ENCODE results near the gene TTC9C.
"Not testable (repeated sequence)": the region's sequence is repeated elsewhere in the genome, so short reads cannot be mapped to it uniquely, and the experiment has no call there.

TTC9C gene

GRCh38 chr11:62752177-62752785, 24.0 kb downstream of the TTC9C start:
- no peak for DNase-seq (ENCODE audit: low read depth)

GRCh38 chr11:62752994-62753735, 24.9 kb downstream of the TTC9C start:
- DNase-seq (ENCODE audit: low read depth): no peak

- DNase-seq (ENCODE audit: low read depth): peak; percentile 91
Observed at GRCh38 chr11:62753736-62754603, 25.7 kb downstream of the TTC9C start, which contains the start of gene ZBTB3. TSS of gene ZBTB3 (minus strand) at chr11:62754160. CDS start at chr11:62753664, 496 bp downstream.

DNA sequence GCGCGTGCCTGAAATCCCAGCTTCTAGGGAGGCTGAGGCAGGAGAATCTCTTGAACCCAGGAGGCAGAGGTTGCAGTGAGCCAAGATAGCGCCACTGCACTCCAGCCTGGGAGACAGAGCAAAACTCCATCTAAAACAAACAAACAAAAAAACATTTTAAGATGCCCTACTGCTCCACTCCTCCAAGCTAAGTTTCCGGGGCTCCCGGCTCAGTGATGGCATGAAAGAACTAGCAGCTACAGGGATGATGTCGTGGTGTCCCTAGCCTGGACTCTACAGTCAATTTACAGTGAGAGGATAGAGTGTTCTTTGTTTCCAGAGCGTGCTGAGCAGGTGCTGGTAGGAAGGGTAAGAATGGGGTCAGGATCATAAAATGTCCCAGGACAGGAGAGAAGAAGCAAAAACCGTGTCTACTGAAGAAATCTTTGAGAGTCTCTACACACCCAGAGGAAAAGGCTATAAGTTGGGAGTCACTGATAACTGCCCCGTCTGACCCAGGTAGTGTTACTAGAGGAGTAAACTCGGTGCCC, 26.9 kb downstream of the TTC9C start:
- DNase-seq (ENCODE audit: low read depth): no peak

- DNase-seq (ENCODE audit: low read depth): no peak
Observed at GRCh38 chr11:62757846-62758788, 29.8 kb downstream of the TTC9C start.

GRCh38 chr11:62760867-62761227, 32.6 kb downstream of the TTC9C start:
- not testable (repeated sequence) for DNase-seq (ENCODE audit: low read depth)

- no peak for DNase-seq (ENCODE audit: low read depth)
Observed at GRCh38 chr11:62770778-62771143, 42.5 kb downstream of the TTC9C start.

- DNase-seq (ENCODE audit: low read depth): peak; percentile 86
Observed at GRCh38 chr11:62771144-62772021, 43.1 kb downstream of the TTC9C start, which contains the start of gene TAF6L. TSS of gene TAF6L (plus strand) at chr11:62771396. CDS start at chr11:62775784, 4,388 bp downstream.

- DNase-seq (ENCODE audit: low read depth): no peak
Observed at GRCh38 chr11:62774407-62774806, 46.1 kb downstream of the TTC9C start.

DNA sequence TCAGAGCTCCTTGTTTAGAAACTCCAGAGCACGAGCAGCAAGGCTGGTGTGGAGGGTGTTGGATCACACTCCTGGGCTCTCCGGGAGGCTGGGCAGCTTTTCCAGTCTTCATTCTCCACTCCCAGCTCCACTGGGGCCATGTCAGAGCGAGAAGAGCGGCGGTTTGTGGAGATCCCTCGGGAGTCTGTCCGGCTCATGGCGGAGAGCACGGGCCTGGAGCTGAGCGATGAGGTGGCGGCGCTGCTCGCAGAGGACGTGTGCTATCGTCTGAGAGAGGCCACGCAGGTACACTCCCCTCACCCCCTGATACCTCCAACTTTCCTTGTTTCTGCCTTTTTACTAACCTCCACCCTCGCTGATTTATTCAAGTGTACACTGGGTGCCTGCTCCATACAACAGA, 47.4 kb downstream of the TTC9C start:
- no peak for DNase-seq (ENCODE audit: low read depth)

DNA sequence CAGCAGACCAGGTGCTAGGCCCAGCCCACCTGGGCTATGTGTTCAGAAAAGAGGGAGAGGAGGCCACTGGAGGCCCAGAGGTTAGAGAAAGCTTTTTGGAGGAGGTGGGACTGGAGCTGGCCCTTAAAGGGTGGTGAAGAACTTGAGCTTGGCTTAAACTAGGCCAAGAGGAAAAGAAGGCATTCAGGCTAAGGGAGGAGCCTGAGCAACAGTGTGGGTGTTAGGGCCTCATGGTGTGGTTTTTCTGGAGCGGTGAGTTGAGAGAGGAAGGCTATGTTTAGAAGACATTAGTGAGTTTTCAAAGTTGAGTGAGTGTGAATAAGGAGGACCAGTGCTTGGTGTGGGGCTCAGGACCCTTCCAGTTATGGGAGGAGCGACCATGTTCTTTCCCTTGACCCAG, 49.1 kb downstream of the TTC9C start:
- DNase-seq (ENCODE audit: low read depth): no peak

- no peak for DNase-seq (ENCODE audit: low read depth)
Observed at GRCh38 chr11:62778441-62778840, 50.2 kb downstream of the TTC9C start.

- no peak for DNase-seq (ENCODE audit: low read depth)
Observed at GRCh38 chr11:62782753-62783152, 54.5 kb downstream of the TTC9C start.

DNA sequence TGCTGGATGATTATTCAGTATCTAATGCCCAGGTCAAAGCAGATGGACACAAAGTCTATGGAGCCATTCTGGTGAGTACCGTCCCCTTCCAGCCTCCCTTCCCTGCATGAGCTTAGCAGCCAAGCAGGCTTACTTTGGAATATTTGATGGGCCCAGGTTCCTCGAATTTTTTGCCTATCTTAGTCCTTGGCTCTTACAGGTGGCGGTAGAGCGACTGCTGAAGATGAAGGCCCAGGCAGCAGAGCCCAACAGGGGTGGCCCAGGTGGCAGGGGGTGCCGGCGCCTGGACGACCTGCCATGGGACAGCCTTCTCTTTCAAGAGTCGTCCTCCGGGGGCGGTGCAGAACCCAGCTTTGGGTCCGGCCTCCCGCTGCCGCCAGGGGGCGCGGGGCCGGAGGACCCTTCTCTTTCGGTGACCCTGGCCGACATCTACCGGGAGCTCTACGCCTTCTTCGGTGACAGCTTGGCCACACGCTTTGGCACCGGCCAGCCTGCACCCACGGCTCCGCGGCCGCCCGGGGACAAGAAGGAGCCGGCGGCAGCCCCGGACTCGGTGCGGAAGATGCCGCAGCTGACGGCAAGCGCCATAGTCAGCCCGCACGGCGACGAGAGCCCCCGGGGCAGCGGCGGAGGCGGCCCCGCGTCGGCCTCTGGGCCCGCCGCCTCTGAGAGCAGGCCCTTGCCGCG, 58.2 kb downstream of the TTC9C start:
- peak; percentile 80 for DNase-seq (ENCODE audit: low read depth)

- peak; percentile 92 for DNase-seq (ENCODE audit: low read depth)
Observed at GRCh38 chr11:62787005-62787759, 58.9 kb downstream of the TTC9C start, which contains the start of gene TMEM179B. TSS of gene TMEM179B (plus strand) at chr11:62787402. CDS start at chr11:62787432, 30 bp downstream.
